Stimulated activated CD8-positive, alpha-beta memory T cell treated with anti-CD3 and anti-CD28 coated beads, Interleukin-15, amount 100 ng/mL, for 48 hours (primary cell): ENCODE data around the gene AKR1D1.
"Not testable (repeated sequence)": the region's sequence is repeated elsewhere in the genome, so short reads cannot be mapped to it uniquely, and the experiment has no call there.

Experiments used
- DNase-seq, 2 donors: peaks; one replicate each; pipeline ENCODE4 v3.0.0-alpha.2; 2020; ENCODE audit warnings: low read depth in 2 of 2

AKR1D1 gene

GRCh38 chr7:138076196-138076595 lies at the start of gene AKR1D1:
Gene AKR1D1 (plus strand): TSS chr7:138076459. CDS start chr7:138076519, 60 bp downstream.
- DNase-seq: no peak

GRCh38 chr7:138027100-138027499 lies 49.2 kb upstream of the AKR1D1 start:
- no peak for DNase-seq

- DNase-seq: no peak
Measured at GRCh38 chr7:138029126-138029525, 47.1 kb upstream of the AKR1D1 start.

DNA sequence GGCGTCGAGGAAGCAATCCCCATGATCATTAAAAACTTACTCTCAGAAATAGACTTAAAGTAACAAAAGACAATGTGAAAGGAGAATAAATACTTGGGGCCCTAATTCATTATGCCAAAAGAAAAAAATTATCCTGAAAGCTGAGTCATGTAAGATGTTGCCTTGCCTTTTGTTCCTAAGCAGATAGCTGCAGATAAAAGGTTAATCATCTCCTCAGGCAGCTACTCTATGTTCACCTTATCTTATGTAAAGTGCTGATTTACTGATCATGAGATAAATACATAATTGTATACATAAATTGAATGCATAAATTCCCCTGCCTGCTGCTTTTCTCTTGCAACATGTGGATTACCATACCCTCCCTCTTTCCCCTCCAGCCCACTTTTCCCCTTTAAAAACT lies 46.3 kb upstream of the AKR1D1 start:
- DNase-seq: no peak

DNA sequence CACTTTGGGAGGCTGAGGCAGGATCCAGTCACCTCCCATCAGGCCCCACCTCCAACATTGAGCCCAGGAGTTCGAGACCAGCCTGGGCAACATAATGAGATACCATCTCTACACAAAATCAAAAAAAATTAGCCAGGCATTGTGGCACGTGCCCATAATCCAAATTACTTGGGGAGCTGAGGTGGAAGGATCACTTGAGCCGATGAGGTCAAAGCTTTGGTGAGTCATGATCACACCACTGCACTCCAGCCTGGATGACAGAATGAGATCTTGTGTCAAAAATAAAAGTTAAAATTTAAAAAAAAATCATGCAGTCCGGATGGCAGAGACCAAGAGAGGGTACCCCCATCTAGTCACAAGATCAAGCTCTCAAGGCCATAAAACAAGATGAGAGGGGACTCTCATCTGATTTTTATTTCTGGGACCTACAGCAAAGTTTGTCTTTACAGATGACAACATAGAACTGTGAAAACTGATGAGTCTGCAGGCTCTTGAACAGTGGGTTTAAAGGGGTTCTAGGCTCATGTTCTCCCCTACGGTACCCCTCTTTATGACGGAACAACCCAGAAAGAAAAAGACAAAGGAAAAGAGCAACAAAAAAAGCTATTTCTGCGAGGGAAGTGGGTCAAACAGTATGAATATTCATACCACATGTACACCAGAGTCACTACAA lies 45.4 kb upstream of the AKR1D1 start:
- no peak for DNase-seq

DNA sequence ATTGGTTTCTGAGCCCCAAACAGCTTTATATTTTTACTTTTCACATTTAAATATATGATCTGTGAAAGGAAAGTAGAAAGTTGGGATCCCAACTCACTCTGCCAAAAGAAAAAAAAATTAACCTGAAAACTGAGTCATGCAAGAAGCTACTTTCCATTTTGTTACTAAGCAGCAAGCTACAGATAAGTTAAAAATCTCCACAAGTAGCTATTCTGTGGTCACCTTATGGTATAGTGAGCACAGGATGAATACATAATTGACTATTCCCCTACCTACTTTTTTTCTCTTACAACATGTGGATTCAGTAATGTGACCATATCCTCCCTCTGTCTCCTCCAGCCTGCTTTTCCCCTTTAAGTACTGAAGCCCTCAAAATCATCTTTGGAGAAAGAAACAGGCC lies 44.1 kb upstream of the AKR1D1 start:
- DNase-seq: no peak

DNA sequence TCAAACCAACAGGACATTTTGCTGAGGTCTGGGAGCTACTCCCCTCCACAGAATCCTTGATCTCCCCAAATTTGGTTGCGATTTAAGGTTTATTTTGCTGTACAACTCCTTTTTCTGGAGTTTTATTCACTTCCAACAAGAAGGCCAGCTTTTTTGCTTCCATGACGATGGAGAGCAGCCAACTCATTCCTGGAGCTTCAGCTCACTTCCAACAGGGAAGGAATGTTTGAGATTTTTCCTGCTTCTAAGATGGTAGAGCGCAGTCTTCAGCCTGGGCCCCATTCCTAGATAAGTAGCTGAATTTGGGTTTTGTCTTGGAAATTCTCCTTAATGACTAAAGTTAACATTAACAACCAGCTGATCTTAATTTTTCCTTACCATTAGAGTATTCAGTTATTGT lies 43.5 kb upstream of the AKR1D1 start:
- DNase-seq: no peak

DNA sequence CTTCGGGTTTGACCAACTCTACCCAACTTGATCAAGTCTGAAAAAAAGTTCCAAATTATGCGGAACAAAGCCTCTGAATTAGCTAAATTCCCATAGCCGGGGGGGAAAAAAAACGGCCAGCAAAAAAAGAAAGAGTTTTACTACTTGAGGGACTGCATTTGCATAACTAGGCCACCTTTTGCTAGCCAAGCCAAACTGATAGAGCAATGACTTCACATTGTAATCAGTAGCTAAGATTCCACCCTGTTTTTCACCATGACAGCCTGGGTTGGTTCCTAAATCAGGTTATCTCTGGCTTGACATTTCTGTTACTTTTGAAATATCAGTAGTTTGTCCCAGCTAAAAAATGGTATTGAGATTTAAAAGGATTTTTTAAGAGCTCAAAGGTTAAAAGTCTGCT lies 43.0 kb upstream of the AKR1D1 start:
- DNase-seq: no peak

- no peak for DNase-seq
Measured at GRCh38 chr7:138036135-138036534, 40.1 kb upstream of the AKR1D1 start.

- DNase-seq: not testable (repeated sequence)
Measured at GRCh38 chr7:138040063-138040462, 36.2 kb upstream of the AKR1D1 start.

DNA sequence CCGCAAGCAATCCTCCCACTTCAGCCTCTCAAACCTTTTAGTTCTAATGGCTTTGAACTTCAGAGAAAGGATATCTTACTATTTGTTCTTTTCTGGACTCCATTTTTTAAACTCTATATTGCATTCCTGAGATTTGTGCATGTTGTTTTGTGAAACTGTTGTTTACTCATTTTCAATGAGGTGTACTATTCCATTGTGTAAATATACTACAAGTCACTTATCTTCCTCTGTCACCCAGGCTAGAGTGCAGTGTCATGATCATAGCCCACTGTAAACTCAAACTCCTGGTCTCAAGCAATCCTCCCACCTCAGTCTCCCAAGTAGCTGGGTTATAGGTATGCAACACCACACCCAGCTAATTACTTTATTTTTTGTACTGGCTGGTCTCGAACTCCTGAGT lies 31.4 kb upstream of the AKR1D1 start:
- DNase-seq: no peak

DNA sequence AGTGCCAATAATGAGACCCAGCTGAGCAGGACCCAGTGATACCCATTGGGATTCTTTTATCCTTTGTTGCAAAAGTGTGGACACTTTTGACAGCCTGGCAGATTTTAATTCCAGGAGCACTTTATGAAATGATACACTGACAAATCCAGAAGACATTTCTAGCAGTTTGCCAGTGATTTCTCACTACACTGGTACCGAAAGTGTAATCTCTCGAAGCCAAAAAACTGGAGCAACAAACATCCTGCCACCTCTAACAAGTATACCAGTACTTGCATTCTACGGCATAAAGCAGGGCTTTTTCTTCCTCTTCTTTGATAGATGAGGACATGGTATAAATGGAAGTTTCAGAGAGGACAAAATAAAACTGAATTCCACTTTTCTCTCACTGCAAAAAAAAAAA lies 28.4 kb upstream of the AKR1D1 start:
- no peak for DNase-seq

GRCh38 chr7:138049505-138050116 lies 26.6 kb upstream of the AKR1D1 start:
- no peak for DNase-seq

- DNase-seq: not testable (repeated sequence)
Measured at GRCh38 chr7:138051712-138052247, 24.5 kb upstream of the AKR1D1 start.

DNA sequence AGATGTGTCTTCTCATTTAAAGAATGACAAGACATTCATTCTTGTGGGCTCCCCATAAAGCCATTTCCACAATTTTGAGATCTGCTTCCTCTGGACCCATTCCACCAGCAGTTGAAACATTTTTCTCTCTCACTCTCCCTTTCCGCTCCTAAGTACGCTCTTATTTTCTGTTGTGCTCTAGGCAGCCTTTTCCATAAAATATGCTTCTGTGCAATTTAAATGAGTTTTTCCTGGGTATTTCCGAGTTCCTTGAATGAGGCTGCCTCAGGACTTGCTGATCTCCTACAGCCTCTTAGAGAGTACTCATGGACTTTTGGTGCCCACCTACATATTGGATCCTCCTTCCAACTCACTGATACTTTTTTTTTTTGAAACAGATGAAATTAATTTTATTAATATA lies 23.6 kb upstream of the AKR1D1 start:
- no peak for DNase-seq

DNA sequence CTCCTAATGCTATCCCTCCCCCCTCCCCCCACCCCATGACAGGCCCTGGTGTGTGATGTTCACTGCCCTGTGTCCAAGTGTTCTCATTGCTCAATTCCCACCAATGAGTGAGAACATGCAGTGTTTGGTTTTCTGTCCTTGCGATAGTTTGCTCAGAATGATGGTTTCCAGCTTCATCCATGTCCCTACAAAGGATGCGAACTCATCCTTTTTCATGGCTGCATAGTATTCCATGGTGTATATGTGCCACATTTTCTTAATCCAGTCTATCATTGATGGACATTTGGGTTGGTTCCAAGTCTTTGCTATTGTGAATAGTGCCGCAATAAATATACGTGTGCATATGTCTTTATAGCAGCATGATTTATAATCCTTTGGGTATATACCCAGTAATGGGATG lies 20.6 kb upstream of the AKR1D1 start:
- DNase-seq: not testable (repeated sequence)

- DNase-seq: no peak
Measured at GRCh38 chr7:138063400-138063799, 12.9 kb upstream of the AKR1D1 start.

DNA sequence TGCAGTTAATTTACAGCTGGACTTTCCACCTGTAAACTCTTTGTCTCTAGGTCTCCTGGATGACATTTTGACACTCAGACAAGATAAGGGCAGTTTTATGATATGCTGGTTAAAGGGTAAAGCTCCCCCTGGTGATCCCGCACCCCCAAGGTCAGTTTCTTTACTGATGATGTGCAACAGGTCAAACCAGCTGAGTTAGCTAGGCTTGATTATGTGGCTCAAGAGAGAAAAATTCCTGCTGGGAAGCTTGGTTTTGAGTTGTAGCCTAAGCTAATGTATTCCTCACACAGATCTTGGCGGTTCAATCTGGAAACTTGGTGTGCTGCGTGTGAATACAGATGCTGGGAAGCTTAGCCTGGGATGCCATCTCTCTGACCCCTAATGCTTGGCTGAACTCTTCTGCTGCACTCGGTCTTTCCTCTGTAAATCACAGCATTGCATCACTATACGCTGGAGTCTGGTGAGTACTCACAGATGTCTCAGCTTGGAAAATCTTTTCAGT lies 11.4 kb upstream of the AKR1D1 start:
- DNase-seq: no peak

DNA sequence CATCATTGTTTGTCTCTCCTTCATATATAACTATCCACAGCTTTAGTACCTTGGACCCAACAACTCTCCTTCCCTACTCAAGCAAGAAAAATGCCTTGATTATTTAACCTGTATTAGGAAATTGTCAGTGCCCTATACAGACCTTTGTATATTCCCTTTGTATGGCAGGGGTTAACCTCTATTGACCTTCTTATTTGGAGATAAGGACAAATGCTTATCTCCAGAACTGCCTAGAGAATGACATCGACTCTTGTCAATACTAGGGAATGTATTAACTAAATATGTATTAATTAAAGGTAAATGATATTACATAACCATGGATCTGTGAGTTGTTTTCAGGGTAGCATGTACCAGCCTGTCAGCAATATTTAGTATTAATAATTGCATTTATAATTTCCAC lies 10.4 kb upstream of the AKR1D1 start:
- no peak for DNase-seq

GRCh38 chr7:138066954-138067394 lies 9.3 kb upstream of the AKR1D1 start:
- DNase-seq: no peak

DNA sequence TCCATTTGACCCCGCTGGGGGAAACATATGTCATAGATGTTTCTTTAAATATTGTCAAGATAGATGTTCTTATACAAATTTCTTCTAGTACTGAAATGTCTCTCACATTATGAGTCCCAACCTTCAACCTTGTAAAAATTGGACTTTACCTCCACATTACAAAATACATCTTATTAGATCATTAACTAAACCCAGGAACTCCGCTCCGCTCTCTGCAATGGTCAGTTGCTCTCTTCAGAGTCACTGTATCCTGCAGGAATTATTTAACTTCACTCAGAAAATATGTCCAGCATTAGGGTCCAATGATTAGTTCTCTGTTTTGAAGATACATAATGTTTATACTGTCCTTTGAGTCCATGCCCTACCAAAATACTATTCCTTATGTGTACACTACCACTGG lies 8.5 kb upstream of the AKR1D1 start:
- no peak for DNase-seq

DNA sequence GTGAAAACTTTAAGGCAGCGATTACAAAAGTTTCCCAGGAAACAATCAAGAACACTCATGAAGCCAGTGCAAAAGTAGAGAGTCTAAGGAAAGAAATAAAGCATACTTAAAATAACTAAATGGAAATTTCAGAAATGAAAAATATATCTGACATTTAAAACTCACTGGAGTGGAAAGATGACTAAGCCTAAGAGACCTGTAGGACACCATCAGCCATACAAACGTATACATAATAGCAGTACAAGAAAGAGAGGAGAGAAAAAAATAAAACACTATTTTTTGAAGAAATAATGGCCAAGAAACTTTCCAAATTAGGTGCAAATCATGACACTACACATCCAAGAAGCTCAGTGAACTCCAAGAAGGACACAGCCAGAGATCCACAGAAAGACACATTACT lies 5.4 kb upstream of the AKR1D1 start:
- DNase-seq: no peak

DNA sequence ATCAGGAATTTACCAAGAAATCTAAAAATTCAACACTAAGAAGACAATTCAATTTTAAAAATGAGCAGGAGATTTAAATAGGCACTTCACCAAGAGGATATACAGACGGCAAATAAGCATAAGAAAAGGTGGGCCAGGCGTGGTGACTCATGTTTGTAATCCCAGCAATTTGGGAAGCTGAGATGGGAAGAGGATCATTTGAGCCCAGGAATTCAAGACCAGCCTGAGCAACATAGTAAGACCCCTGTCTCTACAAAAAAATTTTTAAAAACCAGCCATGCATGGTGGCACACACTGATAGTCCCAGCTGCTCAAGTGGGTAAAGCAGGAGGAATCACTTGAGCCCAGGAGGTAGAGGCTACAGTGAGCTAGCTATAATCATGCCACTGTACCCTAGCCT lies 3.5 kb upstream of the AKR1D1 start:
- DNase-seq: no peak
